Stomach (tissue), 4 donors: ENCODE data around the gene DDIAS.

Experiments
- CTCF ChIP-seq, 7 experiments: fragments of 450-650 bp in 4 of 7; fragments of 200-600 bp in 3 of 7; sonication (generic) in 3 of 7; IDR thresholded peaks; one replicate each; pipeline ENCODE4 v1.5.1; 2016 to 2019; ENCODE audit warnings: antibody characterized with exemption in 7 of 7, control low read depth in 2 of 7, mild to moderate bottlenecking in 1 of 7
- EP300 ChIP-seq: sonication (generic); formaldehyde crosslinking; IDR thresholded peaks from one replicate; pipeline ENCODE4 v1.6.1; 2017; ENCODE audit warnings: antibody characterized with exemption
- POLR2A ChIP-seq, 4 donors: fragments of 450-650 bp; IDR thresholded peaks; one replicate each; pipeline ENCODE4 v1.6.1; 2016; ENCODE audit warnings: antibody characterized with exemption in 4 of 4, control low read depth in 2 of 4, mild to moderate bottlenecking in 1 of 4, moderate library complexity in 1 of 4
- POLR2AphosphoS5 ChIP-seq, 3 donors: sonication (generic); formaldehyde crosslinking; IDR thresholded peaks; one replicate each; pipeline ENCODE4 v1.6.1; 2016; ENCODE audit warnings: antibody characterized with exemption in 3 of 3

- TF ChIP-seq CTCF (IDR thresholded peaks at IDR 0.05), result no peak
- no peak for TF ChIP-seq POLR2AphosphoS5 (IDR thresholded peaks at IDR 0.05)
- TF ChIP-seq POLR2A (IDR thresholded peaks at IDR 0.05), result no peak
- TF ChIP-seq EP300, result no peak
These were observed 5.8 kb downstream of the DDIAS start for GRCh38 chr11:82907371-82907770.
